ENCODE data around the gene NFATC2.
A peak's percentile ranks its signal among the peaks of the same experiment; 100 is the strongest.

Gene NFATC2

DNA sequence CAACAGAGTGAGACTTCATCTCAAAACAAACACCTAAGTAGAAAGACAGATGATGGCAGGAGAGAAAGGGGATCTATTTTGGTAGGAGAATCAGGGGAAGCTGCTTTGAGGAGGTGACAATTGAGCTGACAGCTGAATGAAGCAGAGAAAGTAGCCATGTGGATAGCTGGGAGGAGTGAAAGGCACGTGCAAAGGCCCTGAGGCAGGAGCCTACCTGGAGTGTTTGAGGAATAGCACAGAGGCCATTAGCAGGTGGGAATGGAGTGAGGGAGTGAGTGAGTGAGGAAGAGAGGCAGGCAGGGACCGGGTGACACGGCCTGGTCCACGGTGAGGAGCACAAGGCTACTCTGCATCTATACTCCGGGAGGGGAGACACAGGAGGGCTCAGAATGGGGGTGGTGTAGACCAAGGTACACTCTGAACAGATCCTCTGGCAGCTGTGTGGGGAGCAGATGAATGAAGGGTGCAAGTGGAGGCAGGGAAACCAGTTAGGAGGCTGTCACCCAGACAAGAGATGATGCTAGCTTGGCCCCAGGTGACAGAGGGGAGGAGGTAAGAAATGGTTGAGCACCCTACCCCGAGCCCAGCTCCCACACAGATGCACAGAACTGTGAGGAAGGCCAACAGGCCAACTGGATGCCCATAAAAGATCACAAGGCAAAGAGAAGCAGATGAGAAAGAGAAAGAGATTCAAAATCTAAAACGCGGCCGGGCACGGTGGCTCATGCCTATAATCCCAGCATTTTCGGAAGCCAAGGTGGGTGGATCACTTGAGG, 43.6 kb downstream of the NFATC2 start:
- Histone ChIP-seq H3K9me3 (ENCODE audit: insufficient read depth, low read length) (no peaks in the 10 kb centered on the region), H3K27ac (ENCODE audit: low read length) (no peak overlapping the region), H3K4me1 (ENCODE audit: low read length) (peaks cover 63% of the 10 kb centered on the region), H4K20me1 (ENCODE audit: insufficient read depth, low read length) (peaks cover 93% of the 10 kb centered on the region), H3K79me2 (ENCODE audit: low read length) (peaks cover 82% of the 10 kb centered on the region), H3K27me3 (ENCODE audit: low read depth, low read length) (no peaks in the 10 kb centered on the region), H3K4me2 (ENCODE audit: low read length) (peak overlapping the region; percentile 84; the same call in 1 of the 2 replicates), H3K4me3 (ENCODE audit: low read length) (no peak overlapping the region), H3K36me3 (replicated peaks; ENCODE audit: low read depth, low read length) (peaks cover 68% of the 10 kb centered on the region), H3K9ac (ENCODE audit: low read length) (no peak overlapping the region), H2AFZ (ENCODE audit: low read depth, low read length) (no peak overlapping the region)
- TF ChIP-seq EZH2phosphoT487 (IDR thresholded peaks at IDR 0.05; ENCODE audit: low read depth) = no peak
- TF ChIP-seq, protein P1, sequence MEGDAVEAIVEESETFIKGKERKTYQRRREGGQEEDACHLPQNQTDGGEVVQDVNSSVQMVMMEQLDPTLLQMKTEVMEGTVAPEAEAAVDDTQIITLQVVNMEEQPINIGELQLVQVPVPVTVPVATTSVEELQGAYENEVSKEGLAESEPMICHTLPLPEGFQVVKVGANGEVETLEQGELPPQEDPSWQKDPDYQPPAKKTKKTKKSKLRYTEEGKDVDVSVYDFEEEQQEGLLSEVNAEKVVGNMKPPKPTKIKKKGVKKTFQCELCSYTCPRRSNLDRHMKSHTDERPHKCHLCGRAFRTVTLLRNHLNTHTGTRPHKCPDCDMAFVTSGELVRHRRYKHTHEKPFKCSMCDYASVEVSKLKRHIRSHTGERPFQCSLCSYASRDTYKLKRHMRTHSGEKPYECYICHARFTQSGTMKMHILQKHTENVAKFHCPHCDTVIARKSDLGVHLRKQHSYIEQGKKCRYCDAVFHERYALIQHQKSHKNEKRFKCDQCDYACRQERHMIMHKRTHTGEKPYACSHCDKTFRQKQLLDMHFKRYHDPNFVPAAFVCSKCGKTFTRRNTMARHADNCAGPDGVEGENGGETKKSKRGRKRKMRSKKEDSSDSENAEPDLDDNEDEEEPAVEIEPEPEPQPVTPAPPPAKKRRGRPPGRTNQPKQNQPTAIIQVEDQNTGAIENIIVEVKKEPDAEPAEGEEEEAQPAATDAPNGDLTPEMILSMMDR (IDR thresholded peaks at IDR 0.05; ENCODE audit: low read depth, low read length) = no peak

DNA sequence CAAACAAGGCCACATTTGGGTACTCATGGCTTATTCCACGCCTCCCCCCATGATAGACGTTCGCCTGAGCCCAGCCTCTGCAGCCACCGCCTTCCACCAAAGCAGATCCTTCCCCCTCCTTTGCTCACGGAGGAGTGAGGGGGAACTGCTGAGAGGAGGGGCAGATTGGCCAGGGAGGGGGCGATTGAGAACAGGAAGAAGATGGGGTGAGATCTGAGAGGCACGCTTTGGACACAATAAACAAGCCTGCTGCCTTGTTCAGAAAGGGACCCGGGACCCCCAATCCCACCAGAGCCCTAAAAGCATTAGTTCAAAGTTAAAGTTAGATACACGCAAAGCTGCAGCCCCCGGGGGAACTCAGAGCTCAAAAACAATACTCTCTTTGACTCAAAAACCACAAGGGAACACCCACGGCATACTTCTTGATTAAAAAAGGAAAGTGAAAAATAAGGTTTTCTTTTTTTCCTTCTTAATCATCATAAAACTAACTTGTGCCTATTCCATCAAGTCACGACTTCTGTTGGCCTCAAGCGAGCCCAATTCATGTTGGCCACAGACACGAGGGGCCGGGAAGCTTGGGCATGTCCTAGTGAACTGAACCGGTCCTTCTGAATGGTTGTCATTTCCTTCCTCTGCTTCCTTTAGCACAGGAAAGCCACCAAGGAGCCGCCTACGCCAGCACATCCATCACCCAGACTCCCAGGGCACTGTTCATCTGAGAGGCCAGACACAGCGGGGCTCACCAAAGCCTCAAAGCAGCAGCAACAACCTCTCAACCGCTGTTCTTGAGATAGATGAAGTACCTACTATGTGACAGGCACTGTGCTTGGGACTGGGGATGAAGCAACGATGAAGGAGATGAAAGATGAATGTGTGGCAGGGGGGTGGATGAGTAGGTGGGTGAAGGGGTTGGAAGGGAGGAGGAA, 44.7 kb downstream of the NFATC2 start:
- Histone ChIP-seq H3K36me3 (replicated peaks; ENCODE audit: low read depth, low read length) (peaks cover 71% of the 10 kb centered on the region), H3K79me2 (ENCODE audit: low read length) (peaks cover 86% of the 10 kb centered on the region), H3K4me1 (ENCODE audit: low read length) (peaks cover 63% of the 10 kb centered on the region), H3K9ac (ENCODE audit: low read length) (peak overlapping the region; percentile 29; the same call in 1 of the 2 replicates), H3K4me2 (ENCODE audit: low read length) (peak overlapping the region; percentile 84), H2AFZ (ENCODE audit: low read depth, low read length) (no peak overlapping the region), H3K9me3 (ENCODE audit: insufficient read depth, low read length) (no peaks in the 10 kb centered on the region), H3K27ac (ENCODE audit: low read length) (peak overlapping the region; percentile 44), H4K20me1 (ENCODE audit: insufficient read depth, low read length) (peaks cover 94% of the 10 kb centered on the region), H3K4me3 (ENCODE audit: low read length) (peak overlapping the region; percentile 52), H3K27me3 (ENCODE audit: low read depth, low read length) (no peaks in the 10 kb centered on the region)
- no peak for TF ChIP-seq EZH2phosphoT487 (IDR thresholded peaks at IDR 0.05; ENCODE audit: low read depth)
- TF ChIP-seq, protein P1 (IDR thresholded peaks at IDR 0.05; ENCODE audit: low read depth, low read length) = no peak

DNA sequence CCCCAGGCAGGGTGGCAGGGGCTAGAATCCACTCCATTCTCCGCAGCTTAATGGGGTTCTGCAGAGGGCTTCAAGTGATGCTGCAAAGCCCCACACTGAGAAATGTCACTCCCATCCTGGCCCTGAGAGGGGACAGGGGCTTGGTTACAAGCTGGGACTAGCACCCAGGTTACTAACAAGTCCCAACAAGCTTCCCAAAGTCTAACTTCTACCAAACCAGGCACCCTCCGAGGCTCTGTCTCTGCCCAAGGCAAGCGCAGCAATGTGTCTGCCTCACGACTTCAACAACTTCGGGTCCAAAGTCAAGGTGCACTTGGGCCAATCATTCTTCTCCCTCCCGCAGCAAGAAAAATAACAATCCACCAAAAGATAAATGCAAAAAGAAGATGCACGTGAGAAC, 45.6 kb downstream of the NFATC2 start:
- peaks cover 86% of the 10 kb centered on the region for H3K79me2 ChIP-seq (ENCODE audit: low read length)
- no peak overlapping the region for H3K27ac ChIP-seq (ENCODE audit: low read length)
- no peaks in the 10 kb centered on the region for H3K27me3 ChIP-seq (ENCODE audit: low read depth, low read length)
- no peaks in the 10 kb centered on the region for H3K9me3 ChIP-seq (ENCODE audit: insufficient read depth, low read length)
- H4K20me1 ChIP-seq (ENCODE audit: insufficient read depth, low read length) = peaks cover 94% of the 10 kb centered on the region
- no peak overlapping the region for H2AFZ ChIP-seq (ENCODE audit: low read depth, low read length)
- H3K4me2 ChIP-seq (ENCODE audit: low read length) = peak overlapping the region; percentile 84
- H3K4me3 ChIP-seq (ENCODE audit: low read length) = peak overlapping the region; percentile 52
- peaks cover 63% of the 10 kb centered on the region for H3K4me1 ChIP-seq (ENCODE audit: low read length)
- H3K9ac ChIP-seq (ENCODE audit: low read length) = no peak overlapping the region
- TF ChIP-seq EZH2phosphoT487 (IDR thresholded peaks at IDR 0.05; ENCODE audit: low read depth) = no peak
- TF ChIP-seq, protein P1 (IDR thresholded peaks at IDR 0.05; ENCODE audit: low read depth, low read length) = no peak
- peaks cover 69% of the 10 kb centered on the region for H3K36me3 ChIP-seq (replicated peaks; ENCODE audit: low read depth, low read length)

Data from OCI-LY3 (cell line).